Activated B cell treated with CpG ODN at 0.5 μM for 24 hours (primary cell): ENCODE results near the gene PSMA7. TPM values are rescaled to one million over a fixed set of nuclear protein-coding genes. Genes with fewer than 3 reads are reported as not detected.

Experiments used
- ATAC-seq: fragments of 200-7000 bp; cut with Tn5 transposase; one replicate; pipeline ENCODE4 v1.10.0; 2021; ENCODE audit warnings: low read depth, mild to moderate bottlenecking, moderate library complexity
- CTCF ChIA-PET: fragments of 350-600 bp; sonication (Branson Sonifier 250); formaldehyde crosslinking; loops from one replicate; lab custom pipeline; 2021; ENCODE audit warnings: antibody characterized with exemption; lab: Charles Lee
- POLR2A ChIA-PET: fragments of 350-600 bp; sonication (Branson Sonifier 250); formaldehyde crosslinking; loops from one replicate; lab custom pipeline; 2021; ENCODE audit warnings: antibody characterized with exemption; lab: Charles Lee
- DNase-seq: peaks from one replicate; pipeline ENCODE4 v3.0.0; 2022
- H3K27ac Mint-ChIP-seq: one replicate; pipeline ENCODE4 v1.8.0; 2020; ENCODE audit warnings: mixed read lengths
- H3K27me3 Mint-ChIP-seq: one replicate; pipeline ENCODE4 v1.8.0; 2021; ENCODE audit warnings: mixed read lengths
- H3K36me3 Mint-ChIP-seq: one replicate; pipeline ENCODE4 v1.8.0; 2021; ENCODE audit warnings: low read depth, mixed read lengths
- H3K4me1 Mint-ChIP-seq: one replicate; pipeline ENCODE4 v1.8.0; 2021; ENCODE audit warnings: mixed read lengths
- H3K4me3 Mint-ChIP-seq: one replicate; pipeline ENCODE4 v1.8.0; 2020; ENCODE audit warnings: mild to moderate bottlenecking, mixed read lengths
- H3K9me3 Mint-ChIP-seq: one replicate; pipeline ENCODE4 v1.8.0; 2020; ENCODE audit warnings: mixed read lengths
- CTCF ChIP-seq: fragments of 200-600 bp; IDR thresholded peaks from one replicate; pipeline ENCODE4 v1.8.0; 2022; ENCODE audit warnings: antibody characterized with exemption, mild to moderate bottlenecking
- intact Hi-C: fragments of 100-400 bp; cut with micrococcal nuclease; formaldehyde crosslinking; loops from one replicate; pipeline ENCODE4 v1.15.1; 2024
- total RNA-seq: library from RNA; stranded (reverse); gene quantifications from 2 replicates; pipeline ENCODE4 v1.2.3, GENCODE V29; 2022

The PSMA7 gene
- total RNA-seq, 1 donor from 2014 or later, result 241 TPM

GRCh38 chr20:62170536-62170935 lies 27.3 kb upstream of the PSMA7 start:
- intact Hi-C loops, result no loop called here
- H3K36me3 Mint-ChIP-seq, result peaks cover 32% of the 10 kb centered on the region
- H3K4me3 Mint-ChIP-seq, result no peak overlapping the region
- TF ChIP-seq CTCF, result no peak
- ATAC-seq, result no peak
- H3K27ac Mint-ChIP-seq, result no peak overlapping the region
- no peak for DNase-seq
- POLR2A ChIA-PET, result no interaction called here
- CTCF ChIA-PET, result no interaction called here
- H3K27me3 Mint-ChIP-seq, result no peaks in the 10 kb centered on the region
- no peaks in the 10 kb centered on the region for H3K4me1 Mint-ChIP-seq
- no peaks in the 10 kb centered on the region for H3K9me3 Mint-ChIP-seq

GRCh38 chr20:62168890-62169435 lies 25.8 kb upstream of the PSMA7 start:
- ATAC-seq (no peak), DNase-seq (no peak)
- H3K27me3 Mint-ChIP-seq, result no peaks in the 10 kb centered on the region
- TF ChIP-seq CTCF, result no peak
- H3K9me3 Mint-ChIP-seq, result no peaks in the 10 kb centered on the region
- ChIA-PET POLR2A (no interaction called here), CTCF (no interaction called here)
- peaks cover 31% of the 10 kb centered on the region for H3K36me3 Mint-ChIP-seq
- no peak overlapping the region for H3K27ac Mint-ChIP-seq
- H3K4me3 Mint-ChIP-seq, result no peak overlapping the region
- intact Hi-C loops, result no loop called here
- H3K4me1 Mint-ChIP-seq, result no peaks in the 10 kb centered on the region

GRCh38 chr20:62168061-62168460 lies 24.9 kb upstream of the PSMA7 start:
- ATAC-seq, result no peak
- no peak for TF ChIP-seq CTCF
- Mint-ChIP-seq H3K9me3 (no peaks in the 10 kb centered on the region), H3K27ac (no peak overlapping the region), H3K36me3 (peaks cover 36% of the 10 kb centered on the region), H3K4me1 (no peaks in the 10 kb centered on the region), H3K4me3 (no peak overlapping the region), H3K27me3 (no peaks in the 10 kb centered on the region)
- intact Hi-C loops, result no loop called here
- CTCF ChIA-PET, result no interaction called here
- POLR2A ChIA-PET, result interaction anchor here (0.8 kb wide), 1 partner anchor 14 kb away, joined by 7 read pairs; no protein-coding TSS in a partner anchor
- no peak for DNase-seq

- H3K4me3 Mint-ChIP-seq, result no peak overlapping the region
- H3K9me3 Mint-ChIP-seq, result no peaks in the 10 kb centered on the region
- H3K36me3 Mint-ChIP-seq, result peaks cover 37% of the 10 kb centered on the region
- ATAC-seq (no peak), DNase-seq (no peak)
- no peak for TF ChIP-seq CTCF
- ChIA-PET POLR2A (interaction anchor here (0.8 kb wide), 1 partner anchor 14 kb away, joined by 7 read pairs; no protein-coding TSS in a partner anchor), CTCF (no interaction called here)
- intact Hi-C loops, result no loop called here
- H3K27ac Mint-ChIP-seq, result no peak overlapping the region
- no peaks in the 10 kb centered on the region for H3K4me1 Mint-ChIP-seq
- H3K27me3 Mint-ChIP-seq, result no peaks in the 10 kb centered on the region
Observed at GRCh38 chr20:62167474-62167873, 24.3 kb upstream of the PSMA7 start.

GRCh38 chr20:62165762-62166399 lies 22.7 kb upstream of the PSMA7 start:
- intact Hi-C loops, result no loop called here
- Mint-ChIP-seq H3K27ac (no peak overlapping the region), H3K27me3 (no peaks in the 10 kb centered on the region), H3K4me3 (no peak overlapping the region), H3K4me1 (no peaks in the 10 kb centered on the region), H3K36me3 (peaks cover 45% of the 10 kb centered on the region), H3K9me3 (no peaks in the 10 kb centered on the region)
- DNase-seq (no peak), ATAC-seq (no peak)
- TF ChIP-seq CTCF, result no peak
- CTCF ChIA-PET, result no interaction called here
- POLR2A ChIA-PET, result no interaction called here
